ENCODE measurements around the gene FBL.
A peak's percentile ranks its signal among the peaks of the same experiment; 100 is the strongest.
"Not testable (repeated sequence)": the region's sequence is repeated elsewhere in the genome, so short reads cannot be mapped to it uniquely, and the experiment has no call there.

Gene FBL

DNA sequence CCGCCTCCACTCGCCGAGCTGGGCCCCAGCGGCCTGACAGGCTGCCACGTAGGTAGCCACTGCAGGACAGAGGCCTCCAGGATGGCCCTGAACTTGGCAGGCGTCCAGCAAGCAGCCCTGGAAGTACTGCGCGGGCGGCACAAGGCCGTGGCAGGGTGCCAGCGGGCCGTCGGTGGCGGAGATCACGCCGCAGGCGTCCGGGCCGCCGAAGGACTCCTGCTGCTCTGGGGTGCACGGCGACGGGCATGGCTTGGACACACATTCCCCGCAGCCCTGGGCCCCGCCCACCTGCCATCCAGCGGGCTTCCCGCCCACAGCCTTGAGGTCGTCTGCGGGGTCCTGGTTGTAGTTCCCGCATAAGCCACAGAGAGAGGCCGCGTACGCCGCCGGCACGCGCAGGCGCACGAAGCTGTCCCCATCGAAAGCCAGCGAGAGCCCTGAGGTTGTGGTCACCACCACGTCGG lies 29.3 kb upstream of the FBL start:
- DNase-seq = not testable (repeated sequence)

GRCh38 chr19:39874404-39874803 lies 28.2 kb upstream of the FBL start:
- no peak for DNase-seq

- no peak for DNase-seq
These were observed 27.2 kb upstream of the FBL start for GRCh38 chr19:39873385-39873784.

GRCh38 chr19:39871886-39872866 lies 26.0 kb upstream of the FBL start:
- no peak for DNase-seq

DNA sequence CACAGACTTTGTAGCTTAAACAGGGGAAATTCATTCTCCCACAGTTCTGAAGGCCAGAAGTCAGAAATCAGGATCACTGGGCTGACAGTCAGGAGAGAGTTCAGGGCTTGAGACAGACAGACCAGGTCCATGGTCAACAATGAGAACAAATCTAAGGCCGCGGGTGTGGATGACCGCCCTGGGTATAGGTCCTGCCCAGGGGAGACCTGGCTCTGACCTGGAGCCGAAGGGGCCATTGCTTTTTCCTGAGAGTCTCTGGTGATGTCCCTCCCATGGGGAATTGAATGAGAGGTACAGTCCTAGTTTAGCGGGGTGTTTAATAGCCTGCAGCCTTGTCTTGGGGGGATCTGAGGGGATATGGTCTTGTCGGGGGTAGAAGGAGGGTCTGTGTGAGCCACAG lies 25.2 kb upstream of the FBL start:
- DNase-seq = no peak

DNA sequence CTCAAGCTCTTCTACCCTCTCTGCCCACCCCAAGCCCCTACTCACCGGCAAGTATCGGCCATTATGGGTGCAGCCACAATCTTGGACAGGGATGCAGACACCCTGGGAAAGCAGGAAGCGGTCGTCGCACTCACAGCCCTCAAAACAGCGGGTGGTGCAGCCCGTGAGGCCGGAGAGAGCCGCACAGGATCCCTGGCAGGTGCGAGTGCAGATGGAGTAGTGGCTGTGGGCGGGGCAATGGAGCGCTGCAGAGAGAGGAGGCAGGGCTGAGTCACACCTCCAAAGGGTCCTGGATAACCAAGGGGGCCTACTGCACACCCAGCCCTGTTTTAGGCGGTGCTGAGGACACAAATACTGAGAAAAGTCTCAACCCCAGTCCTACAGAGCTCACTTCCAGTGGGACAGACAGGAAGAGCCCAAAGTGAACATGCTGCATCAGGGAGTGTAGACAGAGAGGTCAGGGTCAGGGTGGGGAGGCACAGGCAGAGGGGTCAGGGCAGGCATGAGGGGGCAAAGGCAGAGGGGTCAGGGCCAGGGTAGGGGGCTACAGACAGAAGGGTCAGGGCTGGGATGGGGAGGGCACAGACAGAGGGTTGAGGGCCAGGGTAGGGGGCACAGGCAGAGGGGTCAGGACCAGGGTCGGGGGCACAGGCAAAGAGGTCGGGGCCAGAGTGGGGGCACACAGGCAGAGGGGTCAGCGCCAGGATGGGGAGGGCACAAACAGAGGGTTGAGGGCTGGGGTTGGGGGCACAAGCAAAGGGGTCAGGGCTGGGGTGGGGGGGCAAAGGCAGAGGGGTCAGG lies 24.2 kb upstream of the FBL start:
- peak; percentile 38 for DNase-seq

GRCh38 chr19:39867952-39868351 lies 21.8 kb upstream of the FBL start:
- DNase-seq = no peak

GRCh38 chr19:39867133-39867532 lies 21.0 kb upstream of the FBL start:
- no peak for DNase-seq

- no peak for DNase-seq
These were observed 19.8 kb upstream of the FBL start for GRCh38 chr19:39865953-39866352.

GRCh38 chr19:39865186-39865585 lies 19.0 kb upstream of the FBL start:
- no peak for DNase-seq

DNA sequence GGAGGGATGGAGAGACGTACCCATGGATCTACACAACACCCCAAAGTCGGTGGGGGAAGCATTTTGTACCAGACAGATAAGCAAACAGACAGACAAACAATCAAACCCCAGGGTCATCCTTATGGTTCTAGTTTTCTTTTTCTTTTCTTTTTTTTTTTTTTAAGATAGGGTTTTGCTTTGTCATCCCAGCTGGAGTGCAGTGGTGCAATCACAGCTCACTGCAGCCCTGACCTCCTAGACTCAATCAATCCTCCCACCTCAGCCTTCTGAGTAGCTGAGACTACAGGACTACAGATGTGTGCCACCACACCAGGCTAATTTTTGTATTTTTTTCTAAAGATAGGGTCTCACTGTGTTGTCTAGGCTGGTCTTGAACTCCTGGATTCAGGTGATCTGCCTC lies 17.9 kb upstream of the FBL start:
- no peak for DNase-seq

- no peak for DNase-seq
These were observed 12.4 kb upstream of the FBL start for GRCh38 chr19:39858541-39858940.

- DNase-seq = no peak
These were observed 6.7 kb upstream of the FBL start for GRCh38 chr19:39852882-39853281.

GRCh38 chr19:39850892-39851291 lies 4.7 kb upstream of the FBL start:
- DNase-seq = no peak

DNA sequence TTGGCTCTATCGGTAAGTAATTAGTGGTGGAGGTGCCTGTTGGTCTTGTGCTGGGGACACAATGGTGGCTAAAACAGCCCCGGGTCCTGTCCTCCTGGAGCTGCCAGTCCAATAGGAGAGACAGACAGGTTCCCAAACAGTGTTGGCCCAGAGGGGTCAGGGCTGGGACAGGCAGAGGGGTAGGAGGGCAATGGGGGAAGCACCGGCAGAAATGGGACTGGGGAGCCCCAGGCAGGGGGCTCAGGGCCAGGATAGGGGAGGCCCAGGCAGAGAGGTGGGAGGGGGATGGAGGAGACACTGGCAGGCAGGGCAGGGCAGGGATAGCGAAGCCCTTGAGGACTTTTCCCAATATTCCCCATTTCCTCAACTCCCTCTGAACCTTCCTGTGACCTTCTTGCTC lies 2.2 kb upstream of the FBL start:
- no peak for DNase-seq

DNA sequence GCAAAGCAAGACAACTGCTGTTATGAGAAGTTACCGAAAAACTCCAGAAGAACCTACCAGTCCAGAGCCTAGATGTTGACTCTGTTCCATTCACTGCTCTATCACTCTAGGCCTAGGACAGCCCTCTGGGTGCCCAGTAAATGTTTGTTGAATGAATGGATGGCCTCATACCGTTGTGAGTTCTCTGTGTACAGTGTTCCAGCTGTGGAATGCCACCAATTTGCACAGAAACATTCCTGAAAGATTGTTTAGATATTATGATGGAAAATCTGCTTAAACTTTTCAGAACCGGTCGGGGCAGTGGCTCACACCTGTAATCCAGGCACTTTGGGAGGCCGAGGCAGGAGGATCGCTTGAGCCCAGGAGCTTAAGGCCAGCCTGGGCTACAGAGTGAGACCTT lies 1.3 kb upstream of the FBL start:
- no peak for DNase-seq

DNA sequence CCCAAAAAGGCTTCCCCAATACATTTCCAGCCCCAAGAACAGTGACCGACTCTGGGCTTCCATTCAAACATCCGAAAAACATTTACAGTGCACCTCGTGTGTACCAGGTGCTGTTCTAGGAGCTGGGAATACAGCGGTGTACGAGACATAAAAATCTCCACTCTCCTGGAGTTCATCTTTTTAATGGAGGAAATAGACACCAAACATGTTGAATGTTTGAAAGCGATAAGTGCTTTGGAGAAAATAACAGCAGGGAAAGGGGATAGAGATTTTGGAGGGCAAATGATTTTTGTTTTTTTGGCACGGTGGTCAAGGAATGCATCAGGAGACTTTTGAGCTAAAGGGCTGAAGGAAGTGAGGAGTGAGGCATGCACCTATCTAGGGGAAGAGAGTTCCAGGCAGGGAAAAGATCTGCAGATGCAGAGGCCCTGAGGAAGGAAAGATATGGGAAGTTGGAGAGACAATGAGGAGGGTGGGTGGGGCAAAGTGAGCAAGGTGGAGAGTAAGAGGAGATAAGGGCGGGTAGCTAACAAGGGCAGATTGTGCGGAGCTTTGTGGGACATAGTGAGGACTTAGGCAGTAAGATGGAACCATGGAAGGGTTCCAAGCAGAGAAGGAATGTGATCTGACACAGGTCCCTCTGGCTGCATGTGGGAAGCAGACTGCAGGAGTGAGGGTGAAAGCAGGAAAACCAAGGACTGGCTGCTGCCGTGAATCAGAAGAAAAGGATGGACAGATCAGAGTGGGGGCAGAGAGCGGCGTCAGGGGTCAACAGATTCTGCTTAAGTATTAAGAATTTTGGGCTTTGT lies 703 bp upstream of the FBL start:
- no peak for DNase-seq

DNA sequence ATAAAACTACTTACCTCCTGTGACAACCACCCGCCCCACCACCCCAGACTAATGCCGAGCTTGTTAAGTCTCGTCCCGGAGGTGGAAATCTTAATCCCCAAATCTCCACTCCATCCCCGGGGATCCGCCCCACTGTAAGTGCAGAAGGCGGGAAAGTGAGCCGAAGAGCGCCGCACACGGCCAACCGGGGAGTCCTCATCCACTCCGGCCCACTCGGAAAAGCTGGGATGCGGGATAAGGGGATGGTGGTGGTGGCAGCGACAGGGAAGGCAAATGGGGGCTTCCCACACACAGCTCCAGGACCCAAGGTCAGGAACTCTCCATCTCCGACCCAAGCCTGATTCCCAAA lies 621 bp downstream of the FBL start:
- no peak for DNase-seq

DNA sequence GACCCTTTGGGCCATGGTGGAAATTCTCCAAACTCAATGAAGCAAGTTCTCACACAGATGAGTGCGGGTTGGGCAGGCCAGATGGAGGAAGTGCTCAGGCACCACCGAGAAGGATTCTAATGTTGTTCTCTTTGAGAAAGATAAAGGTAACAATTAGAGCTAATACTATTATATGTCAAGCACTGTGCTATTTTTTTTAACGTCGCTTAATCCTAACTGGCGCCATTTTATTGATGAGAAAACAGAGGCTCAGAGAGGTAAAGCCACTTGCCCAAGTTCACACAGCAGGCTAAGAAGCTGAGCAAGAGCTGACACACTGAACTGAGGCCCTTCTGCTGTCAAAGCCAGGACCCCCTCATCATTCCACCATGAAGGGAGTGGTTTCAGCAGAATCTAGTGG lies 1.0 kb downstream of the FBL start:
- DNase-seq = no peak

- DNase-seq = no peak
These were observed 2.0 kb downstream of the FBL start for GRCh38 chr19:39843919-39844793.

GRCh38 chr19:39842693-39843435 lies 3.3 kb downstream of the FBL start:
- no peak for DNase-seq
